HG02763 (cell line): ENCODE measurements around the gene DNAL4.
"Not testable (repeated sequence)": the region's sequence is repeated elsewhere in the genome, so short reads cannot be mapped to it uniquely, and the experiment has no call there.

Experiments
- ATAC-seq: cut with Tn5 transposase; IDR thresholded peaks from one replicate; pipeline ENCODE4 v1.9.1; 2021; ENCODE audit warnings: mild to moderate bottlenecking, moderate library complexity; ENCODE audit not compliant: unreplicated experiment

Gene DNAL4

GRCh38 chr22:38827510-38827909 lies 33.6 kb upstream of the DNAL4 start:
- no peak for ATAC-seq

DNA sequence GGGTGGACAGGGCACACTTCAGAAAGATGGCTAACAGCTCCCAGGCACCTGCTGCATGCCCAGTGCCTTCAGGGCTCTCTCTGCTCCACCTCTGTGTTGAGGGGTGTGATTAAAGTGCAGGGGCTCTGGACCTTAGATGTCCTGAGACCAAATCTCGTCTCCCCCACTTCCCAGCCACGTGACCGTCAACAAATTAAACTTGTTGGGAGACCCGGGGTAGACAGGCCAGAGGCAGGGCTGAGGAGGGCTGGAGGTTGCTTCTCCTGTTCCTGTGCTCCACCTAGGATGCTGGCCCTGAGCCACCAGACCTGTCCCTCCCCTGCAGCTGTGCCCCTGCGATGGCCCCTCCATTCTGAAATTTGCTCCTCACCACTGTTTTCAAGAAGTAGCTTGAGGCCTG lies 32.9 kb upstream of the DNAL4 start:
- no peak for ATAC-seq

DNA sequence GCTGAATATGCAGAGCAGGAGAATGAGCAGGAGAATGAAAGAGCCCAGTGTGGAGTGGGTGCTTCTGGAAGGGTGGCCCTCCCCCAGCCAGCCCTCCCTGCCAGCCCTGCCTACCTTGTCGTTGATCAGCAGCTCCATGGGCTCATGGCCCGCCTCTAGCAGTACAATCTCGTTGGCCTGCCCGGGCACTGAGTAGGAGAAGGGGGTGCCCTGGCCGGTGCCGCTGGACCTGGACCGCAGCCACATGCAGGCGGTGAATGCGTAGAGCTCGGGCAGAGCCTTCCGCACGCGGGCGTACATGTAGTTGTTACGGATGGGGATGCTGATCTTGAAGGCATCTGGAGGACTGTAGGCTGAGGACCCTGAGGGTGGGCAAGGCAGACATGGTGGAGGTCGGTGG lies 32.4 kb upstream of the DNAL4 start:
- no peak for ATAC-seq

DNA sequence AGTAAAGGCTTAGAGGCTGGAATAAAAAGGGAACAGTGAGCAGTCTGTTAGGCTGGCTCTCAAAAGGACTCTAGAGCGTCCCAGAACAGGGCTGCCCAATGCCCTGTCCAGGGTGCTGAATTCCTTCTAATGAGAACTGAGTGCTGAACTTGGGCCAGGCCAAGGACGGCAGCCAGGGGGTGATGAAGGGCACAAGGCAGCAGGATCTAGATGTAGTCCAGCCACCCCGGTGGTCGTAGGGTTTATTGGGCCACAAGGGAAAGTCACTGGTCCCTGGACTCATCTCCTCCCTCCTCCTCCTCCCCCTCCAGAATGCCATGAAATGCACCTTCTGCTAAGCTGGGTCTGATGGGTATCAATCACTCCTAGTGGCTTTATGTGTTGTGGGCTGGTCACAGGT lies 30.6 kb upstream of the DNAL4 start:
- no peak for ATAC-seq

GRCh38 chr22:38823637-38824036 lies 29.7 kb upstream of the DNAL4 start:
- ATAC-seq: no peak

GRCh38 chr22:38823076-38823475 lies 29.1 kb upstream of the DNAL4 start:
- no peak for ATAC-seq

DNA sequence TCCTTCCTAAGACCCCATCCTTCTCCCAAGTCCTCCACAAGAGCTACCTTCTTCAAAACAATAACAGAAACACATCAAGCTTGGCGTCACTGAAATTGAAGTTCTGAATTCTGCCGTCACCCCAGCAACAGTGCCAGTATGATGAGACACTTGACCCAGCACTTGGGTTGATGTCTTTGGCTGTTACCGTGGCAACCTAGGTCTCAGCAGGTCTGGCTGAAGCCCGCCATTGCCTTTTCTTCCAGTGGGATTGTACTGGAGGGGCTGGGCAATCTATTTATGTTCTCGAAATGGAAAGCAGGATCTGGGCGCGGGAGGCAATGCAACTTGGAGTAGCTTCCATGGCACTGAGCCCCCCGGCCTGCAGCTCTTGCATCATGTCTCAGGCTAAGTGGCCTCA lies 26.1 kb upstream of the DNAL4 start:
- no peak for ATAC-seq

DNA sequence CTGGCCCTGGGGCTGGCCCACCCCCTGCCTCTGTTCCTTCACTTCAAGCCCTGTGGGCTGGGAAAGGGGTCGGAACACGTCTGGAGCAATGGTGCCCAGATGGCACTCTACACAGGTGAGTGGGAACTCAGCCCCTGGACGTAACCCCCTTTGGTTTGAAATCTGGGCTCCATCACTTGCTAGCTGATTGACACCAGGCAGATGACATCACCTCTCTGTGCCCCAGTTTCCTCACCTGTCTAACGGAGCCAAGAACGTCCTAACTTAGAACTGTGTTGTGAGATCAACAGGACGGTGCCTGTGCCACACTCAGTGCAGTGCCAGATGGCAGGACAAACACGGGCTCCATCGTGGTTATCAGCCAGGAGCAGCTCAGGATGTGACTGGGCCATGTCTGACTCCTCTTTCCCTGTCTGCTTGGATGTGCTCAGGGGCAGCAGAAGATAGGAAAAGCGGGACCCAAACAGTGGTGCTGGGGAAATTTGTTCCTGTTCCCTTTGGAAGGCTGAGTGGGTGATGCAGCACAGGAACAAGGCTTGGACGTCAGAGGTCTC lies 25.5 kb upstream of the DNAL4 start:
- ATAC-seq: no peak

DNA sequence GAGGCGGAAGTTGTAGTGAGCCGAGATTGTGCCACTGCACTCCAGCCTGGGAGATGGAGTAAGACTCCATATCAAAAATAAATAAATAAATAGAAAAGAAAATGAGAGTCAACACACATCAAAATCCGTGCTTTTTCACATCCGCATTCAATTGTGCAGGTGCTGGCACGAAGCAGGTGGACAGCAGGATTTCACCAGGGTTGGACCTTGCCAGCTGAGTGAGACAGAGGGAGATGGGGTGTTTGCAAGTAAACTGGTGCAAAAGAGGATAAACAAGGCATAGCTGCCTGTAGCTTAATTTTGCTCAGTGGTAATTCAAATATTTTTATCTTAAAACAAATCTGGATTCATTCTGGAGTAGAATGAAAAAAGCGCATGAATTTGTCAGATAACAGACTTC lies 23.3 kb upstream of the DNAL4 start:
- ATAC-seq: no peak

- no peak for ATAC-seq
Measured at GRCh38 chr22:38815842-38816241, 21.9 kb upstream of the DNAL4 start.

GRCh38 chr22:38811241-38811640 lies 17.3 kb upstream of the DNAL4 start:
- ATAC-seq: no peak

GRCh38 chr22:38805041-38805593 lies 11.2 kb upstream of the DNAL4 start:
- ATAC-seq: not testable (repeated sequence)

GRCh38 chr22:38802671-38803121 lies 8.8 kb upstream of the DNAL4 start:
- ATAC-seq: no peak

DNA sequence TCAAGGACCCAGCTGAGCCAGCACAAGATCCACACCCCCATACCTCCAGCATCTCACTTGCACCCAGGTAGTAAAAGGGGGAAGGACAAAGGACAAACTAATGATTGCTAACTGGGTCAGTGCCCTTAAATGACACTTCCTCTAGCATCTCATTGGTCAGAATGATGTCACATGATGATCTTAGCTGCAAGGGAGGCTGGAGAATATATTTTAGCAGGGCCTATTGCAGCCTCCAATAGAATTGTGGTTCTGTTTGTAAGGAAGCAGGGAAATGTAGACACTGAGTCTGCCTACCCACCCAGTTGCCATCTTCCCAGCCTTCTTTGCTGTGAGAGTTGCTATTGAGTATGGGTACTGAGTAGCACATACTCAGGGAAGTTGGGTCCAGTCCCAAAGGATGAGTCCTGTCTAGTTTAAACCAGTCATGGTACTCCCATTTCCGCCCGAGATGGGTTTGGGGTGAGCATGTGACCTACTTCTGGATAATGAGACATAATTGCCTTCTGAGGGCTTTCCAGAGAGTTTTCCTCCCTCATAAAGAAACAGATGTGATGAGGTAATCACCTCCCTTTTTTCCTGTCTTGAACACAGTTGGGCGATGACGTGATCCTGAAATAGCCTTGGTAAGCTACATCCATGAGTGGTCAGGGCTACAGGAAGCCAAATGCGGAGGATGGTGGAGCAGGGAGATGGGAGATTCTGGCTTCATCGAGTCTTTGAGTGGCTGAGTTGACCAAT lies 5.5 kb upstream of the DNAL4 start:
- no peak for ATAC-seq

- no peak for ATAC-seq
Measured at GRCh38 chr22:38798496-38798895, 4.6 kb upstream of the DNAL4 start.

GRCh38 chr22:38796262-38796957 lies 2.5 kb upstream of the DNAL4 start:
- no peak for ATAC-seq

GRCh38 chr22:38795569-38795968 lies 1.6 kb upstream of the DNAL4 start:
- no peak for ATAC-seq

DNA sequence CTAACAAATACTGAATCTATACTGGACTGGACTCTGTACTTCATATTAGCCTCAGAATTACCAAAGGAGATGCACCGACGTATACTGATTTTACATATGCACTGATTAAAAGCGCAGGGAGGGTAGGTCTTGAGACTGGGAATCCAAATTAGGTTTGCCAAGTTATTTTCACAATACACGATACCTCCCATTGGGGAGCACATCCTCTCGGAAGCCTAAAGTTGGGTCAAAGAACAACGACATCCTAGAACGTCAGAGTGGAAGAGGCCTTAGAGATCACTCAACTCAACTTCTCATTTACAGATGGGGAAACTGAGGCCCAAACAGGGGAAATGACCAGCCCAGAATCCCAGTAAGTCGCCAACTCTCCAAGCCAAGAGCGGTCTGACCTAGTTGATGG lies 626 bp downstream of the DNAL4 start:
- no peak for ATAC-seq

GRCh38 chr22:38792833-38793232 lies 1.1 kb downstream of the DNAL4 start:
- no peak for ATAC-seq

- no peak for ATAC-seq
Measured at GRCh38 chr22:38789606-38790005, 4.3 kb downstream of the DNAL4 start.

DNA sequence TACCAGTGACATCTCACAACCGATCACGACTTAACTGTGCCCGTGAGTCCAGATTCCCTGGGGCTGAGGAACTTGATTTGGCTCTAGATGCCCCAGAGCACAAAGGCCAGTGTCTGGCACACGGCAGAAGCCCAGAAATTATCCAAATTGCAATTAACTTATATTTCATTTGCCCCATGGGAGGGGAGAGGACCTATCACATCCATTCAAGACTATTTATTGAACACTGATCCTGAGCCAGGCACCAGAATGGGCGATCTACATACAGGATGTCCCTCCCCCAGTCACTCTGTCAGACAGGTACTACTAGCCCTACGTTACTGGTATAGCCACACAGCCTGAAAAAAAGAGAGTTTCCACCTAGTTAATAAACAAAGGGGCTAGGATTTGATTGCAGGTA lies 5.1 kb downstream of the DNAL4 start:
- no peak for ATAC-seq
